Neural progenitor cell (in vitro differentiated cells): ENCODE data around the gene RINL. TPM values are rescaled to one million over a fixed set of nuclear protein-coding genes. Genes with fewer than 3 reads are reported as not detected.

Experiments used
- DNase-seq: peaks from one replicate; pipeline ENCODE4 v3.0.0-alpha.2; 2016; ENCODE audit warnings: low spot score
- H2AFZ ChIP-seq: fragments of 200-600 bp; sonication (generic); replicated peaks from 2 replicates; pipeline ENCODE4 v1.6.1; 2016; ENCODE audit warnings: antibody characterized with exemption
- H3F3A ChIP-seq: fragments of 200-600 bp; sonication (generic); 2 replicates; pipeline ENCODE4 v1.6.1; 2016; ENCODE audit warnings: antibody characterized with exemption, low read depth
- H3K27ac ChIP-seq: fragments of 200-600 bp; sonication (generic); 2 replicates; pipeline ENCODE4 v1.5.1; 2016; ENCODE audit warnings: mild to moderate bottlenecking
- H3K27me3 ChIP-seq: fragments of 200-600 bp; sonication (generic); 2 replicates; pipeline ENCODE4 v1.6.1; 2016; ENCODE audit warnings: mild to moderate bottlenecking, moderate library complexity
- H3K36me3 ChIP-seq: fragments of 200-600 bp; sonication (generic); 2 replicates; pipeline ENCODE4 v1.5.1; 2016
- H3K4me1 ChIP-seq: fragments of 200-600 bp; sonication (generic); 2 replicates; pipeline ENCODE4 v1.6.1; 2016; ENCODE audit warnings: mixed run types
- H3K4me2 ChIP-seq: fragments of 200-600 bp; sonication (generic); 2 replicates; pipeline ENCODE4 v1.6.1; 2016
- H3K4me3 ChIP-seq: fragments of 200-600 bp; sonication (generic); 2 replicates; pipeline ENCODE4 v1.5.1; 2016
- H3K79me2 ChIP-seq: fragments of 200-600 bp; sonication (generic); 2 replicates; pipeline ENCODE4 v1.6.1; 2016; ENCODE audit warnings: low read depth
- H3K9ac ChIP-seq: fragments of 200-600 bp; sonication (generic); 2 replicates; pipeline ENCODE4 v1.6.1; 2016
- H3K9me3 ChIP-seq: fragments of 200-600 bp; sonication (generic); 2 replicates; pipeline ENCODE4 v1.5.1; 2016; ENCODE audit warnings: low read depth
- H4K20me1 ChIP-seq: fragments of 200-600 bp; sonication (generic); 2 replicates; pipeline ENCODE4 v1.6.1; 2016; ENCODE audit warnings: low read depth
- H3K27ac Mint-ChIP-seq: 3 replicates; pipeline ENCODE4 v1.8.0; 2021; ENCODE audit warnings: mixed read lengths
- H3K27me3 Mint-ChIP-seq: 2 replicates; pipeline ENCODE4 v1.8.0; 2022; ENCODE audit warnings: low read depth, mild to moderate bottlenecking, inconsistent platforms, moderate library complexity, mixed read lengths; ENCODE audit not compliant: insufficient read depth
- H3K36me3 Mint-ChIP-seq: 3 replicates; pipeline ENCODE4 v1.8.0; 2021; ENCODE audit warnings: mixed read lengths
- H3K4me1 Mint-ChIP-seq: 3 replicates; pipeline ENCODE4 v1.8.0; 2021; ENCODE audit warnings: mixed read lengths
- H3K4me3 Mint-ChIP-seq: 3 replicates; pipeline ENCODE4 v1.8.0; 2021; ENCODE audit warnings: mild to moderate bottlenecking, moderate library complexity, mixed read lengths
- H3K9me3 Mint-ChIP-seq: 3 replicates; pipeline ENCODE4 v1.8.0; 2020; ENCODE audit warnings: mixed read lengths
- CTCF ChIP-seq: fragments of 200-600 bp; sonication (generic); IDR thresholded peaks from 2 replicates; pipeline ENCODE4 v1.5.1; 2017; ENCODE audit warnings: antibody characterized with exemption, mild to moderate bottlenecking
- EZH2 ChIP-seq: fragments of 200-600 bp; sonication (generic); IDR thresholded peaks from 2 replicates; pipeline ENCODE4 v1.6.1; 2017; ENCODE audit warnings: antibody characterized with exemption, mild to moderate bottlenecking, moderate library complexity
- EZH2phosphoT487 ChIP-seq: fragments of 200-600 bp; sonication (generic); IDR thresholded peaks from 2 replicates; pipeline ENCODE4 v1.6.1; 2017; ENCODE audit warnings: antibody characterized with exemption
- total RNA-seq: library from RNA; depleted of rRNA; stranded (reverse); fragments of >200 nt; gene quantifications from 2 replicates; pipeline ENCODE4 v1.2.3, GENCODE V29; 2015; ENCODE audit warnings: low replicate concordance

The RINL gene
- total RNA-seq, 1 donor from 2014 or later = 5.4 TPM

- no peak for DNase-seq
- H3K27me3 Mint-ChIP-seq = peaks cover 8% of the 10 kb centered on the region
- H4K20me1 ChIP-seq = no peaks in the 10 kb centered on the region
- H3K9me3 ChIP-seq = no peaks in the 10 kb centered on the region
- no peaks in the 10 kb centered on the region for H3K9me3 Mint-ChIP-seq
- TF ChIP-seq EZH2phosphoT487 (no peak), EZH2 (no peak), CTCF (no peak)
- H3K4me2 ChIP-seq = no peak overlapping the region
- no peaks in the 10 kb centered on the region for H3K36me3 ChIP-seq
- no peaks in the 10 kb centered on the region for H3K36me3 Mint-ChIP-seq
- no peaks in the 10 kb centered on the region for H3K79me2 ChIP-seq
- peak overlapping the region; percentile 50 for H3K27ac Mint-ChIP-seq
- H3F3A ChIP-seq = peaks cover 3% of the 10 kb centered on the region
- H3K4me1 Mint-ChIP-seq = peaks cover 8% of the 10 kb centered on the region
- no peaks in the 10 kb centered on the region for H3K27me3 ChIP-seq
- H2AFZ ChIP-seq = no peak overlapping the region
- no peak overlapping the region for H3K27ac ChIP-seq
- H3K9ac ChIP-seq = no peak overlapping the region
- H3K4me3 Mint-ChIP-seq = no peak overlapping the region
- H3K4me3 ChIP-seq = no peak overlapping the region
- H3K4me1 ChIP-seq = peaks cover 8% of the 10 kb centered on the region
These were observed 3.0 kb upstream of the RINL start for GRCh38 chr19:38880882-38881609.

GRCh38 chr19:38880076-38880881 lies 2.2 kb upstream of the RINL start:
- no peaks in the 10 kb centered on the region for H4K20me1 ChIP-seq
- no peaks in the 10 kb centered on the region for H3K27me3 ChIP-seq
- H3K9me3 ChIP-seq = no peaks in the 10 kb centered on the region
- no peak overlapping the region for H3K4me3 ChIP-seq
- peaks cover 8% of the 10 kb centered on the region for H3K27me3 Mint-ChIP-seq
- H3K4me2 ChIP-seq = no peak overlapping the region
- H3K4me3 Mint-ChIP-seq = peak overlapping the region; percentile 21
- no peaks in the 10 kb centered on the region for H3K79me2 ChIP-seq
- no peak overlapping the region for H3K27ac ChIP-seq
- H3K36me3 ChIP-seq = no peaks in the 10 kb centered on the region
- no peaks in the 10 kb centered on the region for H3K36me3 Mint-ChIP-seq
- DNase-seq = peak; percentile 31
- H3K9ac ChIP-seq = no peak overlapping the region
- no peak overlapping the region for H2AFZ ChIP-seq
- peaks cover 8% of the 10 kb centered on the region for H3K4me1 ChIP-seq
- H3K9me3 Mint-ChIP-seq = no peaks in the 10 kb centered on the region
- H3K27ac Mint-ChIP-seq = no peak overlapping the region
- no peak for TF ChIP-seq EZH2phosphoT487
- TF ChIP-seq EZH2 = no peak
- no peak for TF ChIP-seq CTCF
- H3K4me1 Mint-ChIP-seq = peaks cover 8% of the 10 kb centered on the region
- H3F3A ChIP-seq = no peaks in the 10 kb centered on the region

GRCh38 chr19:38879400-38879751 lies 1.3 kb upstream of the RINL start:
- H3K27ac Mint-ChIP-seq = no peak overlapping the region
- H3K4me1 ChIP-seq = peaks cover 8% of the 10 kb centered on the region
- no peaks in the 10 kb centered on the region for H3F3A ChIP-seq
- no peak for DNase-seq
- no peaks in the 10 kb centered on the region for H3K9me3 ChIP-seq
- H3K4me3 ChIP-seq = no peak overlapping the region
- H3K79me2 ChIP-seq = no peaks in the 10 kb centered on the region
- no peak overlapping the region for H3K27ac ChIP-seq
- H4K20me1 ChIP-seq = no peaks in the 10 kb centered on the region
- H3K27me3 ChIP-seq = no peaks in the 10 kb centered on the region
- no peak overlapping the region for H3K4me3 Mint-ChIP-seq
- TF ChIP-seq CTCF = no peak
- TF ChIP-seq EZH2phosphoT487 = no peak
- TF ChIP-seq EZH2 = no peak
- H3K9me3 Mint-ChIP-seq = no peaks in the 10 kb centered on the region
- H3K4me2 ChIP-seq = no peak overlapping the region
- H3K36me3 Mint-ChIP-seq = no peaks in the 10 kb centered on the region
- H2AFZ ChIP-seq = no peak overlapping the region
- H3K4me1 Mint-ChIP-seq = peaks cover 8% of the 10 kb centered on the region
- no peaks in the 10 kb centered on the region for H3K36me3 ChIP-seq
- H3K27me3 Mint-ChIP-seq = peaks cover 6% of the 10 kb centered on the region
- no peak overlapping the region for H3K9ac ChIP-seq
